HG03571 (cell line): ENCODE data around the gene ATG5.

Experiments used
- ATAC-seq: cut with Tn5 transposase; IDR thresholded peaks from one replicate; pipeline ENCODE4 v1.9.1; 2021; ENCODE audit not compliant: unreplicated experiment

ATG5 gene

DNA sequence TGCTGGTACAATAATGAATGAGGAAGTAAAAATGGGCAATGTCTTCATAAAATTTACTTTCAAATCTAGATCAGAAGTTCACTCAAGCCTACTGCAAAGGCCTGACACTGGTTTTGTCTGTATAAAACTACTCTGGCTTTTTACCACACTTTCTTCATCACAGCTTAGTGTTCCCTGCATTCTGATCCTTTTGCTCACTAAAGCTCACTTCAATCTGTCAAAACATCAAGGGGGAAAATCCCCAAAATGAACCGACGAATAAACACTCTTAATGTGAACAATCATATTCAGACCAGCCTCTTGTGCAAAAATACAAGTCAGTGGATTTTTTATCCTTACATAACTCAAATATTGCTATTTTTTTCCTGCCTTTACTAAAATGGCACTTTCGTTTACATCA is 140.9 kb downstream of the ATG5 start:
- ATAC-seq = no peak

DNA sequence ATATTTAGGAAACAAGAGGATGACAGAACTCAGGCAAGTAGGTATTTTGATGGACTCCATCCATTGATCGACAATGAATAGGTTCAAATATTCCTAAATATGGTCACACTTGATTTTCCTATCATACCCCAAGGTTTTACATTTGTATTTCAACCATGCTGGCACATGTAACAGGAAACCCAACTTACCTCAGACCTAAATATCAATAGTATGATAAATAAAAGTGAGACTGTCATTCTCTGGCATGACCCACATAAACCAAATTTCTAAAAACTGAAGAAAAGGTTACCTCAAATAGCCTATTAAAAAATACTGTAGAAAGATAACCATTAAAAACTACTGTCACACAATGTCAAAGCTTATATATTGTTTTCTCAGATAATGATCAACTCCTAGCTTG is 142.1 kb downstream of the ATG5 start:
- ATAC-seq = no peak

DNA sequence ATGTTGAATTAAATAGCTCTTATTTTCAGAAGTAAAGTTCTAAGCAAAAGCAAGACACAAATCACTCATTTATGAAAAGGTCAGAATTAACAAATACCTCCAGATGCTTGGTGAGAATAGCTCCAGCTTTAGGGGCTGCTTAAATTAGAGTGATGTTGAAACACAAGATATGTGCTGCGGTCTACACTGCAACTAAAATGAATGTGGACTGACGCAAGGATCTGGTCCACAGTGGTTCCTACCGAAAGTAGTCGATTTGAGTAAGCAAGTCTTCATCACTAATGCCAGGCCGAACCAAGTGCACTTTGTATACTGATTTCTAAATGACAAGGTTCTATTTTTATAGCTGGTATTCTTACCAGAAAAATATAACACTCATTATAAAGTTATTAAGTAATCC is 143.1 kb downstream of the ATG5 start:
- peak; percentile 90 for ATAC-seq

DNA sequence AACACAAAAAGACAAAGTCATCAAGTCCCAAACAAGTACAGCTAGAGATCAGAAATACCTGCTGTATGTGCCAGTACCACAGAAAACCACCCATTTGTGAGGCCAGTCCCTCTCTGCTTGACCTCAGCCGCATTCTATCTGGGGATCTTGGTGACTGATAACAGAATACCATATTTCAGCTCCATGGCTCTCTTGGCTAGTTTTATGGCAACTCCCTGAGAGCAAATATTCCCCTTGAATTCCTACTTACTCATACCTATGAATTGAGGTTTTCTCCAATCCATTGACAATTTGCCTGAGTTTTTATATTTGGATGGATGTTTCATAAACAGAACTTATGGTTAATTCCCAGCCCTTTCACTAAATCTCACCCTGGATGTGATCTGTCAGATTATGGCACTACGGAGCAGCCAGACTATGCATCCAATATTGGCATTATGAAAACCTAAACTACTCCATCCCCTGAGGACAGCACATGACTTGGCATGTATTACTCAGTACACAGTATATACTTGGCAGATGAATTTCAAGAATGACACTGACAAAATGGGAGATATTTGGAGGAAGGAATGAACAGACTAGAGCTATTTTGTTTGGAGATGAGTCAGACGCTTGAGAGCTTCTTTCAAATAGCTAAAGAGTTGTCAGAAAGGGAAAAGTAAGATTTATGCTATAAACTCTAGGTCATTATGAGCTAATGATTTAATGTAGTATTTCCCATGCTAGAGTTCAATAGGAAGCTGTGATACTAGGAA is 143.7 kb downstream of the ATG5 start:
- no peak for ATAC-seq

DNA sequence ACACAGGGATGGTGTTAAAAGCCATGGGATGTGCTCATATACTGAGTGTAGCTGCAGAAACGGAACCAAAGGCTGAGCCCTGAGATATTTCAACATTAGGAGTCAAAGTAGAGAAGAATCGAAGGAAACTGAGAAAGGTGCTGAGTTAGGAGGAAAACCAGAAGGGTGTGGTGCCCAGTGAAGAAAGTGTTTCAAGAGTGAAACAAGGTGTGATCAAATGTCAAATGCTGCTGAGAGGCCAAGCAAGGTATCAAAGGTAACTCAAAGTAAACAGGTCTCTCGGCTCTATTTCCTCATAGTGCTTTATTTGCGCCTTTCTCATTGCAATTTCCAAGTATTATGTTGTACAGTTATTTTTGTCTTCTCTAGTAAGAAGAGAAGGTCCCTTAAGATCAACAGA is 145.4 kb downstream of the ATG5 start:
- no peak for ATAC-seq

DNA sequence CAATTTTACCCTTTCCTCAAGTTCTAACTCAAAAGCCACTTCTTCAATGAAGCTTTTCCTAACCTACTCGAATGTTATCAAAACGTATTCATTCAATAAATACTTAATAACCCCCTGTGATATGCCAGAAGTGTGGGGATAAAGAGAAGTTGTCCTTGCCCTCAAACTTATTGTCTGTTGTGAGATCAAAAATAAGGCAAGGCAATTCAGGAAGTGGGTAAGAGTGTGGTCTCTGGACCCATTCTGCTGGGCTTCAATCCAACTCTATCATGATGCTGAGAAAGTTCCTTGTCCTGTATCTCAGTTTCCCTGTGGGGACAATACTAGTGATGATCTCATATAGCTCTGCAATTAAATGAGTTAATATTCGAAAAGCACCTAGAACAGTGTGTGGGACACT is 146.7 kb downstream of the ATG5 start:
- ATAC-seq = no peak

DNA sequence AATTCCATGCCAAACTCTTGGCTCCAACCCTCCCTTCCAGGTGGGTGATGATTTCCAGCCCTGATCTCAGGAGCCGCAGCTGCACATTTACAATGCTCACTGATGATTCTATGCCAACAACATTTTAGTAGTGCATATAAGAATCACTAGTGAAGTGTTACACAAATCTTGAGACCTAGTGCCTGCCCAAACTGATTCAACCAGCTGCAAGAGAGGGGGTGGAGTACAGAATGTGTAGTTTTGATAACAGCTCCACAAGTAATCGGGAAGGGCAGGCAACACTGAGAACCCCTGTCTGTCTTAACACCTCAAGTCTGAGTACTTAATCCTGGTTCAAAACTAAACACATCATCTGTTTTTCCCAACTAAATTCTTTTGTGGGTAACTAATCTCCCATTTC is 147.8 kb downstream of the ATG5 start:
- no peak for ATAC-seq

DNA sequence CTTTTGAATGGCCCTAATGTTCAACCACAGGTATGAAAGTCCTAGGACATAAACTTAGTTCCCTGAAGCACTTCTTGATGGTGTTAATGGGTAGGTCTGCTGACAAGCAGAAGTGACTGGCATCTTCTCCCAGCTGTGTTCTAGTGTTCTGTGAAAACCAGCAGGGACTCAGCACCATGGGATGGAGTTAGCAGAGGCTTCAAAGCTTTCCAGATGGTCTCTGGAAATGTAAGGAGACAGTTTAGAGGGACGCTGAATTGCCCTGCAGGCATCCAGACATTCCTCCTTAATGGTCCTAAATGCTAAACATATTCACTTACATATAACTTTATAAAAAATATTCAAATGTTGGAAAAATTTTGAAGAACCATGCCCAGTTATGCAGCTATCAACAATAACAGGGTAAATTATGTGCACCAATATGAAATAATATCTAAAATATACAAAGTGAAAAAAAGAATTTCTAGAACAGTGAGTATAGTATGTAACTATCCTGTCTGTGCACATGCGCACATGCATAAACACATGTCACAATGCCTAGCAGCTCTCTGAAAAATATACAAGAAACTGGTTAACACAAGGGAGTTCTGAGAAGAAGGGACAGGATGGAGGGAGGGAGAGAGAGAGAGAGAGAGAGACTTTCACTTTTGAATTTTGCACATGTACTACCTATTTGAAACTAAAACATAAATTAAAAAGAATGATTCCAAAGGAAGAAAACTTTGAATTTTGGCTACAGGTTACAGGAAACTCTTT is 152.3 kb downstream of the ATG5 start:
- ATAC-seq = no peak

DNA sequence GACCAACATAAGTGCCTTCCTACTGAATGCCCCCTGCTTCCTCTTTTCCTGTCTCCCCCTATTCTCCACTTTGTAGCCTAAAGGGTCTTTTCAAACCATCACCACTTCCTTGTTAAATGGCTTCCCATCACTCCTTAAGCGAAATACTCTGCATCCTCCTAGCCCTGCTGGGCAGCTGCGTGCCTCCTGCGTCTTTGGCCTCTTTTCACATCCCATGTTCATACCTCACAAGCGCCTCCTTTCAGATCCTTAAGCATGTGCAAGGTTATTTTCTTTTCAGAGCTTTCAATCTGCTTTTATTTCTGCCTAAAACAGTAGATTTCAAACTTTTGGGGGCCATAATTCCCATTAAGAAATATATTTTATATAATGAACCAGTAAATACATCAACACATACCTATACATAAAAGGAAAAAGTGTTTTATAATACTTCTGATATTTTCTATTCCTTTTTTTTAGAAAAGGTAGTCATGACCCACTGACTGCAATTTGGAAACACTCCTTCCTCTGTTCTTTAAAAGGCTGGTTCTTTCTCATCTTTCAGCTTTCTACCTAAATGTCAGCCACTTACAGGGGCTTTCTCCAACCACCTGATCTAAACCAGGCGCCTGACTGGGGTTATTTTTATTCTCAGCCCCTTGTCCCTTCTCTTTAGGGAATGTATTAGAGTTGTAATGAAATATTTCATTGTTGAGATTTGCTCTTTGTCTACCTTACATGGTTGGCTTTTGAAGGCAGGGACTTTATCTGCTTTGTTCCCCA is 155.3 kb downstream of the ATG5 start:
- no peak for ATAC-seq

DNA sequence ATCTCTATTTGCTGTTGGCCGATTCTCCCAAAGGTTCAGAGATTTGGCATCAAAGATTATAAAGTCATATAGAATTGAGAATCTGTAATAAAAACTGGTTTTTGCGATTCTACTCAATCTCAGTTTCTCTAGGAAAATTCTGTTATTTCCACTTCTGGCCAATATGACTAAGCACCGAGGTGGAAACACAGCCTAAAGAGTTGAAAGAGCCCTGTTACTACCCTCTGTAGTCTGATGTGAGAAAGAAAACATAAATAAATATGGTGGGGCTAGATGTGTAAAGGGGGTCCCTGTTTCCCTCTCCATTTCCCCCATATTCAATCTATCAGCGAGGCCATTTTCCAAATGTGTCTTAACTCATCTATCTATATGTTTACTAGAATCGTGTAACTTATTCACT is 156.0 kb downstream of the ATG5 start:
- no peak for ATAC-seq

DNA sequence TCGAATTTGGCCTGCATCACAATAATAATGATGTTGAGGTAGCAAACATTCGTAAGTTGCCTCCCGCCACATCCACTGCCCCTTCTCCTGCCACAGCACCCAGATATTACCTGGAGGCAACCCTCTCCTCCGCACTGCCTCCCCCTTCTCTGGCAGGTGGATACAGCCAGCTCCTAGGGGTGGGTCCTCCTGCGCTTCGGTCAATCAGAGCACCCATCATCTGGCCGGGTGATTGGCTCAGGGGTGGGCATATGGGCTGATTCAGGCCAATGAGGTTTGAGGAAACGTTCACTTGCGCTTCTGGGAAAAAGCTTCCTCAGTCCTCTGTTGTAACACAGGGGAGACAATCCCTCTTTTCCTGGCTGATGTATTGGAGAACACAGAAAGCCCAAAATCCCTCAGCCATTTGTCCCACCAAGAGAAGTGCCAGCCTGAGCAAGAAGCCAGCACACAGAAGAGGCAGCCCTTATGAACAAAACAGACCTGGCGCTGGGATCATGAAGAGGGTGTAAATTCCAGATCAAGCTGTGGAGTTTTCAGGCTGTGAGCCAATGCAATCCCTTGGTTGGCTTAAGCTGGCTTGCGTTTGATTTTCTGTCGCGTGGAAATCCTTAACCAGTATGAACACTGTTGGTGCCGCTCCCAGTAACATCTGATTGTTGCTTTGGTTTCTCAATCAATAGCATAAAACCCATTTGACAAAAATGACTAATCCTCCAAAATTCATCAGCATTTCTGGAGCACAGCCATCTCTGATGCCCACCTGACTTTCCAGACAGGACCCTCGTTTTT is 157.3 kb downstream of the ATG5 start:
- no peak for ATAC-seq

DNA sequence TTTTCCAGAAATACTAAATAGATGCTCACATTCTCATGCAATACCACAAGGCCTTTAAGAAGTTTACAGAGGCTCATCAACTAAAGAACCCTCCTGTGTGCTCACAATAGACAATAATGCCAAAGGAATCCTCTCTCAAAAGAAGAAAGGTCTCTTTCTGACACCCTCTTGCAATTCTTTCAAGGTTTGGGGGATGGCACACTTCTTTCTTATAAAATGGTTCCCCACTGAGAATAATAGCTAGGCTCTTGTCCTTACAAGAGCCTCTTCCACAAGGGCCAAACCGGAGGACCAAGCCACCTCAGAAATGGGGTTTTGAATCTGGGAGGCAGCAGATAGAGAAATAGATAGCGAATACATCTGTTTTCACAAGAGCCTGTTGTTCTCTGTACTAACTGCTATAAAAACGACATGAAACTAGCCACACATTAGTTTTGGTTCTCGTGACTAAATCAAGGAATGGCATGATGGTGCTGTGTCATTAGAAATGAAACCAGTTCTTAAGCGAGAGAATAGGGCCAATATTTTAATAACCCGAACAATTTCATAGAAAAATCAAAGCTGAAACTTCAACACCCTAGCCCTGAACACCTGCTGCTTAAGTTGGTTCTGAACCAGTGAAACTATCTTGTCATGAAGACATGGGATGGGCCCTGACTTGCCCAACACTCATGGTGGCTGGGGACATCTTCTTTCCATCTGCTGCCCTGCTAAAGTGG is 158.3 kb downstream of the ATG5 start:
- ATAC-seq = peak; percentile 33

DNA sequence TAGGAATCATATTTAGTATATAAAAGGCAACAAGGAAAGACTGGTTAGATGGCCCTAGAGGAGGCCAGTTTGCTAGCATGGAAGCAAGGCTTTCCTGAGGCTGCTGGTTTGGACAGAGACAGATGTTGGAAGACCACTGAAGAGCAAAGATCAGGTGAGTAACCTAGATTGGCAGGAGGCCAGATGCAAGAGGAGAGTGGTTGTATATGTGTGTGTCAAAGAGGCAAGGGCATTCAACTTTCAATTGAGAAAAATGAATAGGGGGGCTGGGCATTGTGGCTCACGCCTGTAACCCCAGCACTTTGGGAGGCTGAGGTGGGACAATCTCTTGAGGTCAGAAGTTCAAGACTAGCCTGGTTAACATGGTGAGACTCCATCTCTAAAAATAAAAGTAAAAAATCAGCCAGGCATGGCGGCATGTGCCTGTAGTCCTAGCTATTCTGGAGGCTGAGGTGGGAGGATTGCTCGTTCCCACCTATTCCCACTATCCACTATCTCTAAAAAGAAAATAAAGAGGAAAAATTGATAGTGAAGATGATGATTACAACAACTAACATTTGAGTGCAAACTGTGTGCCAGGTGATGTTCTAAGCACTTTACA is 159.6 kb downstream of the ATG5 start:
- no peak for ATAC-seq

DNA sequence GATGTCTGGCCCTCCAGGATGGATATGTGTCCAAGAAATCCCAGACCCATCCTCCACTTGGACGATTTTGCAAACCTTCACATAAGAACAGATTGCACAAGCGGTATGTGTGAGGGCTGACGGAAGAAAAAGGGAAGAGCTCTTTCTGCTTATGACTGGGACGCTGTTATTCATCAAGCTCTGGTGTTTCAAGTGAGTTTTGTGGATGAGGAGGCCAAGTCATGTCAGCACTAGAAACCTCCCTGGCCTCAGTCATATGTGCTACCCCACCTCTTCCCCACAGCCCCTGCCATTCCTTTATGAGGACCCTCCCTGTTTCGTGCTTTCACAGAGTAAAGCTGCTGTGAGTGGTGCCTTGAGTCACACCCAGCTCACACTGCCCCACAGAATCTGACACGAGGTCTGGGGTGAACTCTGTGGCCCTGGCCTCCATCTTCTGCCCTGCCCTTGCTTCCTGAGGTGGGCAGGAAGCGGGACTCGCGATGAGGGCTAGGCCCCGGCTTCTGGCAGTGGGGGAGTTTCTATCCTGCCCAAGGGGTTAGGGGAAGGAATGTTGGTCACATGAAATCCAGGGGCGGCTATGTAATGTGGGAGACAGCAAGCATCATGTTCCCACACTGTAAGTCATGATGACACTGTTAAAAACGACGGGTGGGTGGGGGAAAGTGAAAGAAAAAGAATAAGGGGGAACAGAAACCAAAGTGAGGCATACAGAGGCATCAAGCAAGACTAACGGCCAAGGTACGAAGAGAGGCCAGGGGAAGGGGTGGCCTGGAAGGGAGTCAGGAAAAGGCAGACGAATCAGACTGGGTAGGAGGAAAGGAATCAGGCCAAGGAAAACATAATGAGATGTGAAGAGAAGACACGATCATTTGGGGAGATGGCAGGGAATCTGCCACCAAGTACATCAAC is 161.3 kb downstream of the ATG5 start:
- peak; percentile 55 for ATAC-seq

DNA sequence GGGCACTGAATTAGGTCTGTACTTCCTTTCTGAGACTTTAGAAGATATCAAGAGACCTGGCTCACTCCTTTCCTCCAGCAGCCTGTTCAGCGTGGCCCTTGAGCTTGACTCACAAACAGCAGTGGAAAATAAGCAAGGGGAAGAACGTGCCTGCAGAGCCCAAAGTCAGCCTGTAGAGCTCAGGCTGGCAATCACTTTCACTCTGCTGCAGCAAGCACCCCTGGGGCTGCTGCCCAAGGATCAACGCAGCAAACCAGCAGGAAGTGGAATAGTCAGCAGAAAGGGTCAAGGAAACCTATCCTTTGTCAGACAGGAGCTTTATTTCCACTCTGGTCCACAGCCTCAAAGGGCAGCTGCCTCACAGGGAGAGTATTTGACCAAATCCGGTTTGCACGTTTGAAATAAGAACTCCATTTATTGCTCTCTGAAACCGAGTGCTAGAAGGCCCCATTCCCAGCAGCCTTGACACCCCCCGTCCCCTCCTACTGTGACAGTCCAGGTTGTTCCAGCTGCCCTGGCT is 162.1 kb downstream of the ATG5 start:
- ATAC-seq = peak; percentile 21

DNA sequence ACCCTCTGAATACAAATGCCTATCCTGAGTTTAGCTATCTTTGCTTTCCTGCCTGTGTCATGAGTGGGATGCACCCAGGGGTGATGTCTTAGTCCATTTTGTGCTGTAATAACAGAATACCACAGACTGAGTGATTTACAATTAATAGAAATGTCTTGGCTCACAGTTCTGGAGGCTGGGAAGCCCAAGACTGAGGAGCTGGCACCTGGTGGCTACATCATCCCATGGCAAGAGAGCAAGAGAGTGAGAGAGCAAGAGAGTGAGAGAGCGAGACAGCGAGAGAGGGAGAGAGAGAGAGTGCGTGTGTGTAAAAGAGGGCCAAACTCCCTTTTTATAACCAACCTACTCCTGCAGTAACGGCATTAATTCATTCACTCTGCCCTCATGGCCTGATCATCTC is 162.6 kb downstream of the ATG5 start:
- ATAC-seq = no peak

DNA sequence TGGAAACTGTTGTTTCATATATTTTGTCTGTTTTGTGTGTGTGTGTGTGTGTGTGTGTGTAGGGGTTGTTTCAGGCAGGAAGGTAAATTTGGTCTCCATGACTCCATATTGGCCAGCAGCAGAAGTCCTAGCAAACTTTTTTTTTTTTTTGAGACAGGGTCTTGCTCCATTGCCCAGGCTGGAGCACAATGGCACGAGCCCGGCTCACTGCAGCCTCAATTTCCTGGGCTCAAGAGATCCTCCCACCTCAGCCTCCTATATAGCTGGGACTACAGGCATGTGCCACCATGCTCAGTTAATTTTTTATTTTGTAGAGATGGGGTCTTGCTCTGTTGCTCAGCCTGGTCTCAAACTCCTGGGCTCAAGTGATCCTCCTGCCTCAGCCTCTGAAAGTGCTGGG is 163.7 kb downstream of the ATG5 start:
- ATAC-seq = no peak

DNA sequence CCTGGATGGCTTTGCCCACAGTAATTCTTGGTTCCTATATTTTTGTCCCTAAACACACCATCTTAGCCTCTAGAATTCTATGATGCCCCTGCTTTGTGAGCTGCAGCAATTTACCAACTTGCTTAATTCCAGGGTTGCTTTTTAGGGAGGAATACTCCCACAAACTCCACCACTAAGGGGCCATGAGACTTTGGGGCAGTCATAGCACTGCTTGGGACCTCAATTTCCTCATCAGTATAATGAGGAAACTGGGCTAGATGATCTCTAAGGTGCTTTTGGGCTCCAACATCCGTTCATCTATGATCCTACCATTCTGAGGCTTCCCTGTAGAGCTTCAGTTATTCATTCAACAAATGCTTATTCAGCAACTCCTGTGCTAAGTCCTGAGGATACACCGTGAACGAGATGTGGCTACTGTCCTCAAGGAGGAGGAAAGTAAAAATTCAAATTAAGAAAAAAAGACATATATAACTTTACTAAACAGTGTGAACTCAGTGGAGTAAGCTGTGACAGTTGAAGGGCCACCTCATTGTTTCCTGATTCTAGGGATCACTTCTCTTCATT is 164.2 kb downstream of the ATG5 start:
- no peak for ATAC-seq
